ENCODE measurements around the gene PRKACB.

DNA sequence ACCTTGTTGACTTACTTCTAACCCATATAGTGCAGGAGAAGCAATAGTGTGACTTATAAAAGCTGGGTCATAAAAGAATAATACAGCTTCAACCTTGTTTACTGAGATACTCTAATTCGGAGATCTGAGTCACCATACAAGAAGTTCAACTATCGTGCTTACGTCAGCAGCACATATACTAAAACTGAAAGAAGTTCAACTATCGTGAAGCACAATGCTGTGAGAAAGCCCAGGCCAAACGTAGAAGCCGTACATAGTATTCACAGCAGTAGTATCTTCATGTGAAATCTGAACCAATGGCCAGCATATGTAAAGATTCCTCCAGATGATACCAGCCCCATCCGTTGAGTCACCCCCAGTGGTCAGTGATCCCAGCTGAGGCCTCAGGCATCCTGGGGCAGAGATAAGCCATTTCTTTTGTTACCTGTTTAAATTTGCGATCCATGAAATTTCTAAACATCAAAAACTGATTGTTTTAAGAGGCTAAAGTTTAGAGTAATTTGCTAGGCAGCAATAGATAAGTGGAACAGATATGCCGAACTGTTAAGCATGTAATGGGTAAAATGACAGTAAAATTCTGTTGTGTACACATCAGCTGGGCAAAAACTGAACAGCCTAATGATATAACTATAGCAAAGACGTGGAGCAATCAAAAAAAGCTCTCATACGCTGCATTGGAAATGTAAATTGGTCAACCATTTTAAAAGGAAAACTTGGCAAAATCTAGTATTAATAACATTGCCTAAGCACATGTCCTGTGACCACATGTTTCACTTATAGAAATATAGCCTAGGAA, 103.6 kb downstream of the PRKACB start:
- TF ChIP-seq, protein P1, sequence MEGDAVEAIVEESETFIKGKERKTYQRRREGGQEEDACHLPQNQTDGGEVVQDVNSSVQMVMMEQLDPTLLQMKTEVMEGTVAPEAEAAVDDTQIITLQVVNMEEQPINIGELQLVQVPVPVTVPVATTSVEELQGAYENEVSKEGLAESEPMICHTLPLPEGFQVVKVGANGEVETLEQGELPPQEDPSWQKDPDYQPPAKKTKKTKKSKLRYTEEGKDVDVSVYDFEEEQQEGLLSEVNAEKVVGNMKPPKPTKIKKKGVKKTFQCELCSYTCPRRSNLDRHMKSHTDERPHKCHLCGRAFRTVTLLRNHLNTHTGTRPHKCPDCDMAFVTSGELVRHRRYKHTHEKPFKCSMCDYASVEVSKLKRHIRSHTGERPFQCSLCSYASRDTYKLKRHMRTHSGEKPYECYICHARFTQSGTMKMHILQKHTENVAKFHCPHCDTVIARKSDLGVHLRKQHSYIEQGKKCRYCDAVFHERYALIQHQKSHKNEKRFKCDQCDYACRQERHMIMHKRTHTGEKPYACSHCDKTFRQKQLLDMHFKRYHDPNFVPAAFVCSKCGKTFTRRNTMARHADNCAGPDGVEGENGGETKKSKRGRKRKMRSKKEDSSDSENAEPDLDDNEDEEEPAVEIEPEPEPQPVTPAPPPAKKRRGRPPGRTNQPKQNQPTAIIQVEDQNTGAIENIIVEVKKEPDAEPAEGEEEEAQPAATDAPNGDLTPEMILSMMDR (conservative IDR thresholded peaks at IDR 0.05; ENCODE audit: low read length): no peak
- no peak for TF ChIP-seq EZH2phosphoT487 (IDR thresholded peaks at IDR 0.05; ENCODE audit: borderline replicate concordance, low read depth, low read length)
